CD8-positive, alpha-beta memory T cell (primary cell): ENCODE results near the gene TMEM176B. TPM values are rescaled to one million over a fixed set of nuclear protein-coding genes. Genes with fewer than 3 reads are reported as not detected.

Experiments
- CTCF ChIA-PET: fragments of 350-600 bp; sonication (Branson Sonifier 250); formaldehyde crosslinking; loops from one replicate; lab custom pipeline; 2021; ENCODE audit warnings: antibody characterized with exemption; lab: Charles Lee
- POLR2A ChIA-PET: fragments of 350-600 bp; sonication (Branson Sonifier 250); formaldehyde crosslinking; loops from one replicate; lab custom pipeline; 2021; ENCODE audit warnings: antibody characterized with exemption; lab: Charles Lee
- DNase-seq, 5 donors: peaks; one replicate each; pipeline versions ENCODE4 v3.0.0 to v3.0.0-alpha.2; 2020 to 2022; ENCODE audit warnings: mixed read lengths in 1 of 5
- H3K27ac ChIP-seq: one replicate; pipeline ENCODE4 v1.7.0; 2013; ENCODE audit warnings: low read depth, mild to moderate bottlenecking, low read length, moderate library complexity
- H3K27me3 ChIP-seq: 2 replicates; pipeline ENCODE4 v1.7.0; 2013; ENCODE audit warnings: low read length, mild to moderate bottlenecking; ENCODE audit not compliant: insufficient read depth, poor library complexity, severe bottlenecking
- H3K36me3 ChIP-seq: 2 replicates; pipeline ENCODE4 v1.7.0; 2013; ENCODE audit warnings: mild to moderate bottlenecking, low read length, moderate library complexity; ENCODE audit not compliant: insufficient read depth
- H3K4me1 ChIP-seq: 2 replicates; pipeline ENCODE4 v1.7.0; 2013; ENCODE audit warnings: mild to moderate bottlenecking, low read length, moderate library complexity; ENCODE audit not compliant: insufficient read depth
- H3K4me3 ChIP-seq: 2 replicates; pipeline ENCODE4 v1.7.0; 2013; ENCODE audit warnings: mild to moderate bottlenecking, low read length
- H3K9me3 ChIP-seq: 2 replicates; pipeline ENCODE4 v1.7.0; 2013; ENCODE audit warnings: mild to moderate bottlenecking, low read length
- H3K27ac Mint-ChIP-seq, 8 donors: one replicate each; pipeline ENCODE4 v1.8.0; 2020 to 2021; ENCODE audit warnings: mixed read lengths in 8 of 8, mild to moderate bottlenecking in 6 of 8, inconsistent platforms in 3 of 8, moderate library complexity in 3 of 8
- H3K27me3 Mint-ChIP-seq, 2 donors: one replicate each; pipeline ENCODE4 v1.8.0; 2020 to 2021; ENCODE audit warnings: mixed read lengths in 2 of 2, mild to moderate bottlenecking in 1 of 2, moderate library complexity in 1 of 2
- H3K36me3 Mint-ChIP-seq, 3 donors: one replicate each; pipeline ENCODE4 v1.8.0; 2020 to 2021; ENCODE audit warnings: mixed read lengths in 3 of 3, inconsistent platforms in 1 of 3, mild to moderate bottlenecking in 1 of 3
- H3K4me1 Mint-ChIP-seq, 3 donors: one replicate each; pipeline ENCODE4 v1.8.0; 2020 to 2021; ENCODE audit warnings: mixed read lengths in 3 of 3, inconsistent platforms in 1 of 3, mild to moderate bottlenecking in 1 of 3
- H3K4me3 Mint-ChIP-seq, 7 donors: one replicate each; pipeline ENCODE4 v1.8.0; 2020 to 2021; ENCODE audit warnings: mixed read lengths in 7 of 7, mild to moderate bottlenecking in 6 of 7, moderate library complexity in 4 of 7, inconsistent platforms in 2 of 7
- H3K9me3 Mint-ChIP-seq, 5 donors: one replicate each; pipeline ENCODE4 v1.8.0; 2020 to 2022; ENCODE audit warnings: mixed read lengths in 5 of 5, mild to moderate bottlenecking in 3 of 5, moderate library complexity in 2 of 5, inconsistent platforms in 1 of 5
- polyA plus RNA-seq: library from polyadenylated mRNA; unstranded; fragments of 300-500 nt; fragmentation: Illumina TruSeq; gene quantifications from one replicate; pipeline ENCODE4 v1.2.3, GENCODE V29; 2021
- total RNA-seq, 2 experiments: library from RNA; stranded (reverse); gene quantifications; one replicate each; pipeline ENCODE4 v1.2.3, GENCODE V29; 2021

Gene TMEM176B
- total and polyA plus RNA-seq, 3 experiments from 2014 or later: 0.20 to 0.27 TPM; not detected in 1

GRCh38 chr7:150753239-150753638, 46.9 kb downstream of the TMEM176B start:
- Mint-ChIP-seq H3K9me3 (peaks cover 0 to 2% (median 0%) of the 10 kb centered on the region in 5 donors), H3K36me3 (peaks cover 0 to 1% (median 0%) of the 10 kb centered on the region in 3 donors), H3K4me3 (peak overlapping the region in 1 of 7 donors; percentile 32), H3K27ac (peak overlapping the region in 7 of 8 donors; percentile 78 to 97 (median 82)), H3K4me1 (peaks cover 73 to 89% (median 89%) of the 10 kb centered on the region in 3 donors), H3K27me3 (peaks cover 0 to 3% of the 10 kb centered on the region in 2 donors)
- Histone ChIP-seq H3K36me3 (no peaks in the 10 kb centered on the region), H3K27me3 (no peaks in the 10 kb centered on the region), H3K4me1 (peaks cover 87% of the 10 kb centered on the region), H3K4me3 (no peak overlapping the region), H3K27ac (no peak overlapping the region), H3K9me3 (no peaks in the 10 kb centered on the region)
- ChIA-PET CTCF (interaction anchor here (1.0 to 3.6 kb wide), 3 partner anchors 12 to 283 kb away, joined by 5 to 17 read pairs (median 12); partner anchors contain the start of gene GIMAP5), POLR2A (interaction anchor here (0.5 to 2.9 kb wide), 4 partner anchors 10 to 308 kb away, joined by 3 to 27 read pairs (median 3); no protein-coding TSS in a partner anchor)
- no peak for DNase-seq

- peaks cover 0 to 2% (median 0%) of the 10 kb centered on the region in 5 donors for H3K9me3 Mint-ChIP-seq
- POLR2A ChIA-PET: no interaction called here
- no peaks in the 10 kb centered on the region for H3K9me3 ChIP-seq
- no peak overlapping the region for H3K4me3 Mint-ChIP-seq
- H3K27ac ChIP-seq: no peak overlapping the region
- no peaks in the 10 kb centered on the region for H3K27me3 ChIP-seq
- peaks cover 96% of the 10 kb centered on the region for H3K4me1 ChIP-seq
- no peak overlapping the region for H3K4me3 ChIP-seq
- peak overlapping the region in 6 of 8 donors; percentile 22 to 72 (median 42) for H3K27ac Mint-ChIP-seq
- CTCF ChIA-PET: no interaction called here
- no peak for DNase-seq
- peaks cover 0 to 3% of the 10 kb centered on the region in 2 donors for H3K27me3 Mint-ChIP-seq
- no peaks in the 10 kb centered on the region for H3K36me3 ChIP-seq
- peaks cover 82 to 97% (median 96%) of the 10 kb centered on the region in 3 donors for H3K4me1 Mint-ChIP-seq
- H3K36me3 Mint-ChIP-seq: peaks cover 0 to 7% (median 0%) of the 10 kb centered on the region in 3 donors
These were observed 48.5 kb downstream of the TMEM176B start for GRCh38 chr7:150751702-150752101.

- ChIA-PET CTCF (interaction anchor here (1.5 to 9.6 kb wide), 2 partner anchors 118 to 298 kb away, joined by 3 to 60 read pairs; partner anchors contain the start of gene GIMAP8), POLR2A (interaction anchor here (1.0 to 1.3 kb wide), 4 partner anchors 15 to 296 kb away, joined by 3 to 5 read pairs (median 3); partner anchors contain the start of gene GIMAP1)
- Histone ChIP-seq H3K36me3 (peaks cover 14% of the 10 kb centered on the region), H3K4me1 (peaks cover 96% of the 10 kb centered on the region), H3K27ac (no peak overlapping the region), H3K27me3 (no peaks in the 10 kb centered on the region), H3K9me3 (no peaks in the 10 kb centered on the region), H3K4me3 (peak overlapping the region; percentile 4)
- DNase-seq: no peak
- peaks cover 87 to 98% (median 96%) of the 10 kb centered on the region in 3 donors for H3K4me1 Mint-ChIP-seq
- H3K27me3 Mint-ChIP-seq: no peaks in the 10 kb centered on the region
- H3K4me3 Mint-ChIP-seq: peak overlapping the region; percentile 19 to 64 (median 47)
- H3K27ac Mint-ChIP-seq: peak overlapping the region; percentile 73 to 98 (median 92)
- H3K36me3 Mint-ChIP-seq: peaks cover 12 to 35% (median 19%) of the 10 kb centered on the region in 3 donors
- no peaks in the 10 kb centered on the region for H3K9me3 Mint-ChIP-seq
These were observed 51.8 kb downstream of the TMEM176B start for GRCh38 chr7:150748376-150748775.

GRCh38 chr7:150746921-150747320, 53.2 kb downstream of the TMEM176B start:
- H3K36me3 ChIP-seq: peaks cover 29% of the 10 kb centered on the region
- peak overlapping the region; percentile 17 for H3K4me3 ChIP-seq
- Mint-ChIP-seq H3K27me3 (no peaks in the 10 kb centered on the region), H3K27ac (peak overlapping the region; percentile 73 to 98 (median 90)), H3K4me1 (peaks cover 94 to 99% (median 98%) of the 10 kb centered on the region in 3 donors), H3K36me3 (peaks cover 26 to 49% (median 32%) of the 10 kb centered on the region in 3 donors), H3K4me3 (peak overlapping the region; percentile 33 to 80 (median 70)), H3K9me3 (no peaks in the 10 kb centered on the region)
- H3K27me3 ChIP-seq: no peaks in the 10 kb centered on the region
- no peak overlapping the region for H3K27ac ChIP-seq
- H3K4me1 ChIP-seq: peaks cover 96% of the 10 kb centered on the region
- H3K9me3 ChIP-seq: no peaks in the 10 kb centered on the region
- CTCF ChIA-PET: interaction anchor here (1.1 to 9.6 kb wide), 2 partner anchors 9 to 296 kb away, joined by 3 to 60 read pairs; partner anchors contain the start of gene GIMAP8
- no peak for DNase-seq
- POLR2A ChIA-PET: interaction anchor here (0.7 to 1.4 kb wide), 4 partner anchors 9 to 336 kb away, joined by 3 to 5 read pairs (median 4); no protein-coding TSS in a partner anchor

- ChIA-PET POLR2A (interaction anchor here (0.7 to 5.4 kb wide), 8 partner anchors 9 to 297 kb away, joined by 3 to 31 read pairs (median 4); no protein-coding TSS in a partner anchor), CTCF (interaction anchor here (9.6 kb wide), 1 partner anchor 295 kb away, joined by 60 read pairs; the partner anchor contains the start of gene GIMAP8)
- Mint-ChIP-seq H3K9me3 (no peaks in the 10 kb centered on the region), H3K4me3 (peak overlapping the region; percentile 70 to 100 (median 96)), H3K36me3 (peaks cover 37 to 60% (median 43%) of the 10 kb centered on the region in 3 donors), H3K27ac (peak overlapping the region; percentile 73 to 99 (median 92)), H3K4me1 (peaks cover 98 to 100% (median 99%) of the 10 kb centered on the region in 3 donors), H3K27me3 (no peaks in the 10 kb centered on the region)
- no peaks in the 10 kb centered on the region for H3K27me3 ChIP-seq
- peak overlapping the region; percentile 97 for H3K4me3 ChIP-seq
- no peaks in the 10 kb centered on the region for H3K9me3 ChIP-seq
- no peak overlapping the region for H3K27ac ChIP-seq
- peaks cover 39% of the 10 kb centered on the region for H3K36me3 ChIP-seq
- H3K4me1 ChIP-seq: peaks cover 96% of the 10 kb centered on the region
- no peak for DNase-seq
These were observed 54.3 kb downstream of the TMEM176B start for GRCh38 chr7:150745876-150746275.

- H3K9me3 ChIP-seq: no peaks in the 10 kb centered on the region
- Mint-ChIP-seq H3K27ac (peak overlapping the region; percentile 43 to 99 (median 90)), H3K27me3 (no peaks in the 10 kb centered on the region), H3K36me3 (peaks cover 45 to 68% (median 51%) of the 10 kb centered on the region in 3 donors), H3K4me3 (peak overlapping the region; percentile 81 to 100 (median 96)), H3K4me1 (peaks cover 95 to 100% (median 99%) of the 10 kb centered on the region in 3 donors), H3K9me3 (peaks cover 0 to 2% (median 0%) of the 10 kb centered on the region in 5 donors)
- peaks cover 47% of the 10 kb centered on the region for H3K36me3 ChIP-seq
- CTCF ChIA-PET: interaction anchor here (0.8 to 9.6 kb wide), 6 partner anchors 29 to 295 kb away, joined by 3 to 60 read pairs (median 4); partner anchors contain the start of genes GIMAP1, GIMAP2 and GIMAP8
- H3K27me3 ChIP-seq: no peaks in the 10 kb centered on the region
- peaks cover 95% of the 10 kb centered on the region for H3K4me1 ChIP-seq
- no peak for DNase-seq
- POLR2A ChIA-PET: interaction anchor here (0.5 to 5.4 kb wide), 13 partner anchors 10 to 234 kb away, joined by 3 to 31 read pairs (median 4); partner anchors contain the start of genes GIMAP1, GIMAP2 and GIMAP6
- peak overlapping the region; percentile 97 for H3K4me3 ChIP-seq
- no peak overlapping the region for H3K27ac ChIP-seq
These were observed 55.1 kb downstream of the TMEM176B start for GRCh38 chr7:150745086-150745485.

- peaks cover 86 to 96% (median 92%) of the 10 kb centered on the region in 3 donors for H3K4me1 Mint-ChIP-seq
- peaks cover 56% of the 10 kb centered on the region for H3K36me3 ChIP-seq
These were observed 56.0 kb downstream of the TMEM176B start for GRCh38 chr7:150744041-150744656.

More at GRCh38 chr7:150744041-150744656, 56.0 kb downstream of the TMEM176B start:
- Histone ChIP-seq H3K27me3 (no peaks in the 10 kb centered on the region), H3K9me3 (no peaks in the 10 kb centered on the region), H3K4me1 (peaks cover 86% of the 10 kb centered on the region), H3K4me3 (peak overlapping the region; percentile 97), H3K27ac (no peak overlapping the region)
- Mint-ChIP-seq H3K9me3 (peaks cover 0 to 3% (median 0%) of the 10 kb centered on the region in 5 donors), H3K36me3 (peaks cover 53 to 75% (median 55%) of the 10 kb centered on the region in 3 donors), H3K27ac (peak overlapping the region; percentile 73 to 99 (median 92)), H3K27me3 (no peaks in the 10 kb centered on the region), H3K4me3 (peak overlapping the region; percentile 91 to 100 (median 97))
- no peak for DNase-seq
- CTCF ChIA-PET: interaction anchor here (0.7 to 9.6 kb wide), 11 partner anchors 11 to 294 kb away, joined by 3 to 60 read pairs (median 4); partner anchors contain the start of genes GIMAP1, GIMAP2, GIMAP7 and GIMAP8
- POLR2A ChIA-PET: interaction anchor here (0.6 to 5.4 kb wide), 12 partner anchors 10 to 1652 kb away, joined by 3 to 31 read pairs (median 6); partner anchors contain the start of genes GIMAP1, GIMAP2, GIMAP6 and GIMAP7
